ENCODE data around the gene CPPED1.
"Not testable (repeated sequence)": the region's sequence is repeated elsewhere in the genome, so short reads cannot be mapped to it uniquely, and the experiment has no call there.

Gene CPPED1

GRCh38 chr16:12803203-12804093 is at the start of gene CPPED1:
TSS of gene CPPED1 (minus strand) at chr16:12803887. CDS start at chr16:12803776, 111 bp downstream.
- DNase-seq: peak; percentile 93

DNA sequence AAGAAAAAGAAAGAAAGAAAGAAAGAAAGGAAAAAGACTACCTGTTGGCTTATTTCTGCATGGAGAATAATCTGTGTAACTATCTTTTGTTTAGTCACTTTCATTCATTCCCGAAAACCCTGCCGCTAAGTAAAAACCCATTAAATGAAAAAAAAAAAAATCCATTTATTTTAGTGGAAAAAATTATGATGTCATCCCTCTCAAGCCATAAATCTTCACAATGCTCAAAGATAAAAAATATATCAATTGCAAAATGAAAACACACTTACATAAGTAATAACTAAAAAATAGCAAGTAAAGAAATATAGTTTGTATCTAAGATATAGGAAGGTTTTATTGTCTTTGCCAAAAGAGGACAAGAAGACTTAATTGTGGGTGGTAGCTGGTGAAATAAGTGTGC is 46.5 kb upstream of the CPPED1 start:
- no peak for DNase-seq

DNA sequence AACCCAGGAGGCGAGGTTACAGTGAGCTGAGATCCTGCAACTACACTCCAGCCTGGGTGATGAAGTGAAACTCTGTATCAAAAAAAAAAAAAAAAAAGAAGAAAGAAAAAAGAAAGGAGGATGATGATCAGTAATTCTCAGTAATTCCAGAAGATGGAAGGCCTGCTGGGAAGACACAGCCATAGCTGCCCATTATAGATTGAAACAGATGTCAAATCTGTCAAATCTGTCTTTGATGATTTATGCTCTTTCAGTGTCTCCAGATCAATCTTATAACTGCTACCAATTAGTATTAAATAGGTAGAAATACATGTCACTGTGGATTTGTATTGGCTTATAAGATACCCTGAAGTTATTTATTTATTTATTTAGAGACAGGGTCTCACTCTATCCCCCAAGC is 42.9 kb upstream of the CPPED1 start:
- DNase-seq: no peak

- no peak for DNase-seq
Measured at GRCh38 chr16:12845282-12845681, 41.6 kb upstream of the CPPED1 start.

- no peak for DNase-seq
Measured at GRCh38 chr16:12837756-12838155, 34.1 kb upstream of the CPPED1 start.

DNA sequence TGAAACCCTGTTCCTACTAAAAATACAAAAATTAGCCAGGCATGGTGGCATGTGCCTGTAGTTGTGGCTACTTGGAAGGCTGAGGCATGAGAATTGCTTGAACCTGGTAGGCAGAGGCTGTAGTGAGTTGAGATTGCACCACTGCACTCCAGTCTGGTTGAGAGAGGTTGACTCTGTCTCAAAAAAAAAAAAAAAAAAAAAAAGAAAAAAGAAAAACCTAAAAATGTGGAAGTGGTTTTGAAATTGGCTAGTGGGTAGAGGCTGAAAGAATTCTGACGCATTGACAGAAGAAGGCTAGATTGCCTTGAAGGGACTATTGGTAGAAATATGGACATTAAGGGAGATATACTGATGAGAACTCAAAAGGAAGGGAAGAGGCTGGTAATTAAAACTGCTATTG is 33.6 kb upstream of the CPPED1 start:
- DNase-seq: no peak

GRCh38 chr16:12833926-12834325 is 30.2 kb upstream of the CPPED1 start:
- DNase-seq: no peak

DNA sequence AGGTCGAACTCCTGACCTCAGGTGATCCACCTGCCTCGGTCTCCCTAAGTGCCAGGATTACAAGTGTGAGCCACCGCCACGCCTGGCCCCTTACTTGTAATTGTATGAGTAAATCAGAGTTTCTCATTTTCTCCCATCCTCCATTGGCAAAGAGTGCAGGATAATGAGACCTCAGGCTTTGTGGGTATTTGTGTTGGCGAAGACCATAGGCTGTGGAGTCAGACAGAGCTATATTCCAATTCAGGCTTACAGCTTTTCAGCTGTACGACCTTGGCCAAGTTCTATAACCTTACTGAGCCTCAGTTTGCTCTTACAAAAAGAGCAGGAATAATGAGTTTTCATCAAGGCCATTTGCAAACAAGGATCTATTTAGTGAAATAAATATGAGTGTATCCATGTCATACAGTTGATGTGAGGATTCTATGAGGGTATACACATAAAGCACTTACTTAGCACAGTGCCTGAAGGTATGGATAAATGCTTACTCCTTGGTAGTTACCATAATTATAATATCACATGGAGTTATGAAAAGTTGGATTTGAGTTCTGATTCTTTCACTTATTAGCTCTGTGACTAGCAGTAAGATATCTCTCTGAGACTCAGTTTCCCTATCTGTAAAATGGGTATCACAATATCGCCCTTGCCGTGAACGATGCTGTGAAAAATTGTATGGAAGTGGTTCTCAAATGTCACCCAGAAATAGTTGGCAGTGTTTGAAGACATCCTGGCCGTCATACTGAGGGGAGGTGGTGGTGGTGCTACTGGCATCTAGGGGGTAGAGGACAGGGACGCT is 25.6 kb upstream of the CPPED1 start:
- no peak for DNase-seq

- no peak for DNase-seq
Measured at GRCh38 chr16:12828206-12828605, 24.5 kb upstream of the CPPED1 start.

DNA sequence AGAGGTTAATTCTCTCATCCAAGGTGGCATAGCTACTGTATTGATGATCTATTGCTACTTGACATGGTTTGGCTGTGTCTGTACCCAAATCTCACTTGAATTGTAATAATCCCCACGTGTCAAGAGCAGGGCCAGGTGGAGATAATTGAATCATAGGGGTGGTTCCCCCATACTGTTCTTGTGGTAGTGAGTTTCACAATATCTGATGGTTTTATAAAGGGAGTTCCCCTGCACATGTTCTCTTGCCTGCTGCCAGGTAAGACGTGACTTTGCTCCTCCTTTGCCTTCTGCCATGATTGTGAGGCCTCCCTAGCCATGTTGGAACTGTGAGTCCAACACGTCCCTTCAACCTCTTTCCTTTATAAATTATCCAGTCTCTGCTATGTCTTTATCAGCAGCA is 22.9 kb upstream of the CPPED1 start:
- no peak for DNase-seq

DNA sequence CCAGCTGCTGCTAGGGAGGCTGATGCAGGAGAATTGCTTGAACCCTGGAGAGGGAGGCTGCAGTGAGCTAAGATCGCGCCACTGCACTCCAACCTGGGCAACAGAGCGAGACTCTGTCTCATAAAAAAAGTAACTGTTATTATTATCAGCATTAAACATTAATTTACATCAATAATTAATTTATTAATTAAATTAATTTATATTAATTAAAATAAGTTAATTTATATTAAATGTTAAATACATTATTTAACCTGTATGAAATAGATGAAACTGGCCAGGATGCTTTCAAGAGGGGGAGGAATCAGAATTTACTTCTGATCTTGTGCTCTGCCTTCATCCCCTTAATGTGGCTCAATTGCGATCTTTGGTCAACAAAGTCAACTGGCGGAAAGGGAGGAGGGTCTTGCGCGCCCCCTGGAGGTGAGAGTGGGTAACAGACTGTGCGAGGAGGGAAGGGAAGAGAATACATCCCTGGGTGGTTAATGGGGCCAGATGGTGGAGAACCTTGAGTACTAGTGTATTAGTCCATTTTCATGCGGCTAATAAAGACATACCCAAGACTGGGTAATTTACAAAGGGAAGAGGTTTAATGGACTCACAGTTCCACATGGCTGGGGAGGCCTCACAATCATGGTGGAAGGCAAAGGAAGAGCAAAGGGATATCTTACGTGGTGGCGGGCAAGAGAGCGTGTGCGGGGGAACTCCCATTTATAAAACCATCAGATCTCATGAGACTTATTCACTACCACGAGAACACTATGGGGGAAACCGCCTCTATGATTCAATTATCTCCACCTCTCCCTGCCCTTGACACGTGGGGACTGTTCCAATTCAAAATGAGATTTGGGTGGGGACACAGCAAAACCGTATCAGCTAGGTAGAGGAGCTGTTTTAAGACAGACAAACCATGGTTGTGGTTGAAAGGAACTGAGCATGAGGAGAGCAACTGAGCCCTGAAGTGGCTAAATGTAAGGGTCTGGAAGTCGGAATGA is 15.7 kb upstream of the CPPED1 start:
- DNase-seq: peak; percentile 77

DNA sequence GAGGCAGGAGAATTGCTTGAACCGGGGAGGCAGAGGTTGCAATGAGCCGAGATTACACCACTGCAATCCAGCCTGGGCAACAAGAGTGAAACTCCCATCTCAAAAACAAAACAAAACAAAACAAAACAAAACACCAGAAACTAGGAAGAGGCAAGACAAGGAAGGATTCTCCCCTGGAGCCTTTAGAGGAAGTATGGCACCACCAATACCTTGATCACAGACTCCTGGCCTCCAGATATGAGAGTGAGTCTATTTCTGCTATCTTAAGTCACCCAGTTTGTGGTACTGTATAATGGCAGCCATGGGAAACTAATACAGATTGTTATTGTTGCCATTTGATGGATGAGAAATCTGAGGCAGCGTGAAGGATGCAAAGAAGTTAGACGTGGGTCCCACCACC is 14.6 kb upstream of the CPPED1 start:
- no peak for DNase-seq

GRCh38 chr16:12816791-12817214 is 13.1 kb upstream of the CPPED1 start:
- not testable (repeated sequence) for DNase-seq

- DNase-seq: no peak
Measured at GRCh38 chr16:12815361-12815760, 11.7 kb upstream of the CPPED1 start.

- DNase-seq: not testable (repeated sequence)
Measured at GRCh38 chr16:12813734-12814133, 10.0 kb upstream of the CPPED1 start.

GRCh38 chr16:12813321-12813720 is 9.6 kb upstream of the CPPED1 start:
- not testable (repeated sequence) for DNase-seq

GRCh38 chr16:12811441-12812383 is 8.0 kb upstream of the CPPED1 start:
- DNase-seq: no peak

DNA sequence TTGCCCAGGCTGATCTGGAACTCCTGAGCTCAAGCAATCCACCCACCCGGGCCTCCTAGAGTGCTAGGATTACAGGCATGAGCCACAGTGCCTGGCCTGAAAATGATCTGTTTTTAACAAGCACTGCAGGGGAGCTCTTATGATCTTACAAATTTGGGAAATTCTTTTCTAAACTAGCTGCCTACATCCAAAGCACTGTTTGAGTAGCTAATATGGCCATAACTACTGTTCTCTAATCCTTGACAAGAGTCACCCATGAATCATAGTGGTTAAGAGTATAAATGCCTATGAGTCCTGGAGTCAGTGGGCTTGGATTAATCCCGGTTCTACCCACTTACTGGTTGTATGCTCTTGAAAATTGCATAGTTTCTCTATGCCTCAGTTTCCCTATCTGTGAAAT is 1.4 kb upstream of the CPPED1 start:
- DNase-seq: no peak

GRCh38 chr16:12804395-12804794 is 708 bp upstream of the CPPED1 start:
- no peak for DNase-seq

- DNase-seq: no peak
Measured at GRCh38 chr16:12802661-12803060, 1.0 kb downstream of the CPPED1 start.

DNA sequence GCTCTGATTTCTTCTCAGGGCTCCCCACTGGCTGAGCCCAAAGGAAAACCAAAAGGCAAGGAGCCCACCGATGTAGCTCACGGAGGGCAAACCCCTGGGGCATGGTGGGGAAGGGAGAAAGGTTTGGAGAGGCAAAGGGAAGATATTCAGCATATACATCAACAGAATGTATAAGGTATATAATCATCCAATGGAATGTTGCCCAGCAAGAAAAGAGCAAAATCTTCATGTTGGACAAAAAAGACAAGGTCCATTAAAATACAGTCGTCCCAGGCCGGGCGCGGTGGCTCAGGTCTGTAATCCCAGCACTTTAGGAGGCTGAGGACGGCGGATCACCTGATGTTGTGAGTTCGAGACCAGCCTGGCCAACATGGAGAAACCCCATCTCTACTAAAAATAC is 1.6 kb downstream of the CPPED1 start:
- no peak for DNase-seq
